Choroid plexus epithelial cell (primary cell): ENCODE measurements around the gene ITGB8.

Experiments
- DNase-seq: peaks from one replicate; pipeline ENCODE4 v3.0.0-alpha.2; 2010; ENCODE audit warnings: low read depth
- H3K4me3 ChIP-seq: 2 replicates; pipeline ENCODE4 v1.5.1; 2011; ENCODE audit warnings: low read depth, mild to moderate bottlenecking, control low read depth, low read length, moderate library complexity
- CTCF ChIP-seq: conservative IDR thresholded peaks from 2 replicates; pipeline ENCODE4 v1.5.1; 2011; ENCODE audit warnings: low read depth, mild to moderate bottlenecking, control low read depth, inconsistent platforms, low read length, moderate library complexity

Gene ITGB8

GRCh38 chr7:20327055-20327454, 3.6 kb upstream of the ITGB8 start:
- TF ChIP-seq CTCF, result no peak
- peak; percentile 70 for DNase-seq
- H3K4me3 ChIP-seq, result no peak overlapping the region

- TF ChIP-seq CTCF, result no peak
- H3K4me3 ChIP-seq, result no peak overlapping the region
- DNase-seq, result no peak
Observed at GRCh38 chr7:20328027-20328426, 2.7 kb upstream of the ITGB8 start.

GRCh38 chr7:20328692-20329091, 2.0 kb upstream of the ITGB8 start:
- TF ChIP-seq CTCF, result no peak
- DNase-seq, result no peak
- H3K4me3 ChIP-seq, result no peak overlapping the region

GRCh38 chr7:20329389-20330238, 1.1 kb upstream of the ITGB8 start:
- peak; percentile 70 for DNase-seq
- TF ChIP-seq CTCF, result peak; percentile 41
- H3K4me3 ChIP-seq, result peak overlapping the region; percentile 71

GRCh38 chr7:20330928-20331909, 519 bp downstream of the ITGB8 start:
- peak overlapping the region; percentile 71 for H3K4me3 ChIP-seq
- no peak for TF ChIP-seq CTCF
- peak; percentile 42 for DNase-seq

GRCh38 chr7:20331910-20332813, 1.5 kb downstream of the ITGB8 start:
- H3K4me3 ChIP-seq, result peak overlapping the region; percentile 71
- DNase-seq, result no peak
- no peak for TF ChIP-seq CTCF
